Pons (tissue), 1 donor: ENCODE results near the gene UBL3.

Experiments used
- DNase-seq: peaks from one replicate; pipeline ENCODE4 v3.0.0-alpha.2; 2016; ENCODE audit warnings: low spot score

Gene UBL3

GRCh38 chr13:29810145-29810742 lies 40.2 kb downstream of the UBL3 start:
- no peak for DNase-seq

DNA sequence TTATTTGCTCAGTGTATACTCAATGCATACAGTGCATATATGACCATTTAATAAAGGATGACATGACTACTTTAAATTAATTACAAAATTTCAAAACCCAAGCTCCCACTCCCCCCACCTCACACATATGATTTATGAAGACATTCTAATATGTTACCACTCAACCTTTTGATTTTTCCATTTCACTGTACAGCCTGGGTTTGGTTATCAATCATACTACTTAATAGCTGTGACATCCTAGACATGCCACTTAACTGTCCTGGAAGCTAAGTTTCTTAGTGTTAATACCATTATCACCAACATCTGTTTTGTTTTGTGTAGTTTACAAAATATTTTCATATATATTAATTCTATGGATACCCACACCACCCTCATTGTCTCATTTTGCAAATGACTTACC lies 42.2 kb downstream of the UBL3 start:
- DNase-seq: no peak

DNA sequence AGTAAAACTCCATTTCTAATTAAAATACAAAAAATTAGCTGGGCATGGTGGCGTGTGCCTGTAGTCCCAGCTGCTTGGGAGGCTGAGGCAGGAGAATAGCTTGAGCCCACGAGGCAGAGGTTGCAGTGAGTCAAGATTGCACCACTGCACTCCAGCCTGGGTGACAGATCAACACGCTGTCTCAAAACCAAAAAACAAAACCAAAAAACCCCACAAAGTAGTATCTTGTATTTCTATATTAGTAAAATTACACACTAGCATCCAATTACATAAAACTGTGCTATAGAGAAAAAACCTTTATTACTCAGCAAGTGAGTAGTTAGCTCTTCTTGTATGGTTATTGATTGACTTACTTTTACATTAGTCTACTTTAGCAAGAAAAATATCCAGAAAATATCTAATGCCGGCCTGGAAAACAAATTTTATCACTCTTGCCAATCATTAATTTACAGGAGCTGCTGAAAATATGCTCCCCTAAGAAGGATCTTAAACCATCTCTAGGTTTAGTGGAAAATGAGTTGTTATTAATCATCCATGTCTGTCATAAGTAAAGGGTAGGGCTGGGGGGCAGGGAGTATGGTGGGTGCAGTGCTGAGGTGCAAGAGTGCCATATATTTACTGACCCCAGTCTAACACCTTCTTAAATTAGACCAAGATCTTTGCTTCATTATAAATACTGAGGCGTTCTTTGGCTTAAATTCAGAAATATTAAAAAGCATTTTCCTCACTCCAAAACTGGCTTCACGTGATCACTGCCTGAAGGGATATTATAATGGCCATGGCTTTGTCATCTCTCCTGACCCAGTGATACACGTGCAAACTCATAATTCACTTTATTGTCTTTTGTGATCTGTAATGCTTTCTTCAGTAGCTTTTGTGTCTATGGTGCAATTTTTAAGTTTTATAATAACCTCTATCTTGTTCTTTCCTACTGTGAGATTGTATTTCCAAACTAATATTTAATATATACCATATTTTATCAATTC lies 44.1 kb downstream of the UBL3 start:
- DNase-seq: no peak

DNA sequence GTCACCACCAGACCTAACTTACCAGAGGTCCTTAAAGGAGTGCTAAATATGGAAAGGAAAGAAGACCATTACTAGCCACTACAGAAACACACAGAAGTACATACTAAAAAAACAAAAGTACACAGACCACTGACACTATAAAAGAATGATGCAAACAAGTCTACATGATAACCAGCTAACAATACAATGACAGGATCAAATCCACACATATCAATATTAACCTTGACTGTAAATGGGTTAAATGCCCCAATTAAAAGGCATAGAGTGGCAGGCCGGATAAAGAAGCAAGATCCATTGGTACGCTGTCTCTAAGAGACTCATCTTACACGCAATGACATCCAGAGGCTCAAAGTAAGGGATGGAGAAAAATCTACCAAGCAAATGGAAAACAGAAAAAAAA lies 47.2 kb downstream of the UBL3 start:
- DNase-seq: no peak

- no peak for DNase-seq
Measured at GRCh38 chr13:29802621-29803020, 47.8 kb downstream of the UBL3 start.

- no peak for DNase-seq
Measured at GRCh38 chr13:29801737-29802305, 48.6 kb downstream of the UBL3 start.

DNA sequence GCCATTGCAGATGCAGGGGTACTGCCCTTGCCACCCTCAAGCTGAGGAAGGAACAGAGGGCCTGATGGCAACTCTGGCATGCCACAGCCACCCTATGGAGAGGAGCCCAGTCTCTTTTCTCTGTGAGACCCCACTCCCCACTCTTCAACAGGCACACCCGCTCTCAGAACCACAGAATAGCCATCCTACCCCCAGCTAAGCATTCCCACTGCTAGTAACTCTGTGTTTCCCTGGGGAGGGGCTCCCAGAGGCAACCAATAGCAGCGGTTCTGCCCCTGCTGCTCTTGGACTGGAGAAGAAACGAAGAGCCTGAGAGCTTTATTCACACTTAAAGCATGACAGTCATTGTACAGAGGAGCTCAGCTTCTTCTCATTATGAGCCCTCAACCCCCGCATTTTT lies 49.3 kb downstream of the UBL3 start:
- DNase-seq: no peak

DNA sequence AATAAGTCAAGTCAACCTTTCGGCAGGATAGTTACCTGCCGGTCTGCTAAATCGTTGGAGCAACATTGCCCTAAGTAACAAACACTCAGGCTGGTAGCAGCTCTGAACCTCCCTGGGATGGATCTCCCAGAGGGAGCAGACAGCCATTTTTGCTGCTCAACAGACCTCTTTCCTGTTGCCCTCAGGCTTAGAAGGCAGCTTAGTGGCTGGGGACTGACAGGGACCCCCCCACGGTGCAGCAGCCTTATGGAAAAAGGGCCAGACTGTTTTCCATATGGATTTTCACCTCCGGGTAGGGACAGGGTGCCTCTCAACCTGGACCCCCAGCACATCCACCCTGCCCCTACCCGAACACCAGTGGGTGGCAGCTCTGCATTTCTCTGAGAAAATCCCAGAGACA lies 49.7 kb downstream of the UBL3 start:
- no peak for DNase-seq

DNA sequence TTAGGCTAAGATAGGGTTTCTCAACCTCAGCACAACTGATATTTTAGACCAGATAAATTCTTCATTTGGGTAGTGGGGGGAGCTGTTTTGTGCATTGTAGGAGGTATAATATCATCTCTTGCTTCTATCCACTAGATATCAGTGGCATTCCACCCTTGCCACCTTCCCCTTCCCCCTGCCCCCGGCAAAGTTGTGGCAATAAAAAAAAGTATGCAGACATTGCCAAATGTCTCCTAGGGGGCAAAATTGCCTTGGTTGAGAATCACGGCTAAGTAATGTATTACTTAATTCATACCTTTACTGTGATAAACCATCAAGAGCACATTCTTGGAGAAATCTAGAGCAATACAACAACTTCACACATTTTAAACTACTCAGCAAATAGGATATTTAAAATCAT lies 51.4 kb downstream of the UBL3 start:
- no peak for DNase-seq

DNA sequence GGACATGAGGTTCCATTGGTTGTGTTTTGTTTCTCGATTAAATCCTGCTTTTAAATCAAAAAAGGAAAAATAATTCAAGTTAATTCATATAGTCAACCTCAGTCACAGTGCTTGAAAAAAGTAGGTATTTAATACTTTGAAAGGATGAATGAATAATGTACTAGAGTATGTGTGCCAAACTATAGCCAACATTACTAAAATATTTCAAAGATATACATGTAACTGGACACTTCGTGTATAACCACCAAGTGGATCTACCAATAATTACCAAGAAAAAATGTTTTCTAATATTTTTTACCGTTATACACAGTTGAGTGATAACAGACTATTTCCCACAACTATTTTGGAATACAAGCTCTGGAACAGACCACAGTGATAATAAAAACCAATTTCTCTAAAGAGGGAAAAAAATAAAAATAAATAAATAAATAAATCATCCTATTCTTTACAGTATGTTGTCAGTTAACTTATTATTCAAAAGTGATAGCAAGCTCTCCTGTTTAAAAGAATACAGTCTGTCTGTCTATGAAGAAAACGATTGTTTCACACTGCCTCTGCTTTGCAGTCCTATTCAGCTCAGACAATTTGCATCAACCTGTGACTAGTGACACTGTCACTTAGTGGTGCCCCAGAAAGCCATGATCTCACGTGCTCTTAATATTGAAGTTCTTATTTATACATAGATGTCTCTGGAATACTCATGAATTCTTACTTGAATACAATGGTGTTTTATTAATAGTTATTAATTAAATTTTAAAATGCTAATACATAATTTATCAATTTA lies 58.2 kb downstream of the UBL3 start:
- DNase-seq: peak; percentile 91

- DNase-seq: no peak
Measured at GRCh38 chr13:29791508-29791907, 58.9 kb downstream of the UBL3 start.

- DNase-seq: no peak
Measured at GRCh38 chr13:29786698-29787097, 63.7 kb downstream of the UBL3 start.

DNA sequence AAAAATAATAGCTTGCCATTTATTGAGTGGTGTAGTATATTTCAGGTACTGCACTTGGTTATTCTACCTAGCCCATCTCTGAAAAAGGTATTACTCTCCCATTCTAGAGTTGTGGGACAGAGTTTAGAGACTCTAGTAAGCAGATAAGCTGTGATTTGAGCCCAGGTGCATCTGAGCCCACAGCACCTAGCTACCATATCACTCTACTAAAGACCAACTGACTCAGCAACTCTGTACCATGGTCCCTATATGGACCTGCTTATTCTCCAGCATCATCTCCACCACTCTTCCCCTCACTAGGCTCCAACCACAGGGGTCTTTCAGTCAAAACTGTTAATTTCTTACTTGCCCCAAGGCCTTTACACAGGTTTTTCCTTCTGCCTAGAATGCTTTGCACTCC lies 64.4 kb downstream of the UBL3 start:
- no peak for DNase-seq

- DNase-seq: no peak
Measured at GRCh38 chr13:29782798-29783197, 67.6 kb downstream of the UBL3 start.

DNA sequence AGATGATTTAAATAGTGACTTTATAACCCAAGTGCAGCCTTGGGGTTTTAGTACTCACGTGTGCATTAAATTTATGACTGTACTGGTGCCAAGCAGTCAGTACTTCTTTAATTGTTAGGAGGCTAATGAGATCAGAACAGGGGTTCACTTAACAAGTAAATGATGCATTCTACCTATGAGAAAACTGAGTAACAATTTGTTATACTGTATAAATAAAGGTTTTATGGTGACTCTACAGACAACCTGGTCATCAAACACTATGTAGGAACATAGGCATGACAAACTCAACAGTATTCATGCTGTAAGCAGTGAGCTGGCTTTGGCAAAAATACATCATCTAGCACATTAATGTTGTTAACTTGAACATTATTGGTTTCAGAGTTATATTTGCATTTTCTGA lies 75.6 kb downstream of the UBL3 start:
- DNase-seq: no peak

- DNase-seq: peak; percentile 67
Measured at GRCh38 chr13:29771247-29771646, 79.2 kb downstream of the UBL3 start.

- peak; percentile 86 for DNase-seq
Measured at GRCh38 chr13:29767006-29767405, 83.4 kb downstream of the UBL3 start.

- no peak for DNase-seq
Measured at GRCh38 chr13:29763436-29764180, 86.8 kb downstream of the UBL3 start.

DNA sequence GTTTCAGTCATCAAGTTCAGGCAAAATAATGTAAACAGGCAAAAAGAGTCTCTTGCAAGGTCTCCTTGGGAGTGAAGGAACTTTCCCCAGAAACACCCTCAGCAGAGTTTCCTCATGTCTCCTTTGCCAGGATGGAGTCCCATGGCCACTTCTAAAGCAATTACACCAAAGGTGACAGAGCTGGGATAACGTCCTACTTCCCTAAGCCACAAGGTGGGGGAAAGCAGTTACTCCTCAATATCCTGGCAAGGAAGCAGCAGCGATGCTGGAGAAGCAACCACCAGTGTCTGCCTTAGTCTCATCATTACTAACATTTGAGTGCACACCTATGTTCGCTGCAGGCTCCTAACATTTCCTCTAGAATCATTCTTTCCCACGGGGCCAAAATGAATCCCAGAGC lies 88.6 kb downstream of the UBL3 start:
- no peak for DNase-seq

- no peak for DNase-seq
Measured at GRCh38 chr13:29761160-29761559, 89.3 kb downstream of the UBL3 start.

- no peak for DNase-seq
Measured at GRCh38 chr13:29760544-29760943, 89.9 kb downstream of the UBL3 start.
